GM12801 (cell line): ENCODE measurements around the gene NKX1-1.

Experiments
- TF ChIP-seq, protein P1 (sequence below): IDR thresholded peaks from one replicate; pipeline ENCODE4 v1.5.1; 2011; ENCODE audit warnings: control low read depth; ENCODE audit not compliant: insufficient read length; ENCODE audit errors: extremely low read depth

Gene NKX1-1

DNA sequence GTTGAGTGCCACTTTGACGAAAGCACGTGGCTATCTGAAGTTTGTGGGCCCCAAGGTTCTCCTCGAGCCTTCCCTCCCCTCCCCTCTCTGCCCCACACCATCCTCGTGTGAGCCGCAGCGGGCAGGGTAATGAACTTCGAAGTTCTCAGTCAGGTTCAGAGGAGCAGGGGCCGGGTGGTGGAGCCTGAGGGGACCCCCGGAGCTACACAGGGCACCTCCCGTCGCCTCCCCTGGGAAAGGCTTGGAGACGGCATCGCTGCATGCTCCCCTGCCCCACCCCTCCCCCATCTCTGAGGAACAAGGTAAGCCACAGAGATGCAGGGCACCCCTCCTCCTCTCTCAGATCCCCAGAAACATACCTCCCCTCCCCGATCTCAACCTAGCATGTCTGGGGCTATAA, 2.8 kb upstream of the NKX1-1 start:
- TF ChIP-seq, protein P1, sequence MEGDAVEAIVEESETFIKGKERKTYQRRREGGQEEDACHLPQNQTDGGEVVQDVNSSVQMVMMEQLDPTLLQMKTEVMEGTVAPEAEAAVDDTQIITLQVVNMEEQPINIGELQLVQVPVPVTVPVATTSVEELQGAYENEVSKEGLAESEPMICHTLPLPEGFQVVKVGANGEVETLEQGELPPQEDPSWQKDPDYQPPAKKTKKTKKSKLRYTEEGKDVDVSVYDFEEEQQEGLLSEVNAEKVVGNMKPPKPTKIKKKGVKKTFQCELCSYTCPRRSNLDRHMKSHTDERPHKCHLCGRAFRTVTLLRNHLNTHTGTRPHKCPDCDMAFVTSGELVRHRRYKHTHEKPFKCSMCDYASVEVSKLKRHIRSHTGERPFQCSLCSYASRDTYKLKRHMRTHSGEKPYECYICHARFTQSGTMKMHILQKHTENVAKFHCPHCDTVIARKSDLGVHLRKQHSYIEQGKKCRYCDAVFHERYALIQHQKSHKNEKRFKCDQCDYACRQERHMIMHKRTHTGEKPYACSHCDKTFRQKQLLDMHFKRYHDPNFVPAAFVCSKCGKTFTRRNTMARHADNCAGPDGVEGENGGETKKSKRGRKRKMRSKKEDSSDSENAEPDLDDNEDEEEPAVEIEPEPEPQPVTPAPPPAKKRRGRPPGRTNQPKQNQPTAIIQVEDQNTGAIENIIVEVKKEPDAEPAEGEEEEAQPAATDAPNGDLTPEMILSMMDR = no peak

DNA sequence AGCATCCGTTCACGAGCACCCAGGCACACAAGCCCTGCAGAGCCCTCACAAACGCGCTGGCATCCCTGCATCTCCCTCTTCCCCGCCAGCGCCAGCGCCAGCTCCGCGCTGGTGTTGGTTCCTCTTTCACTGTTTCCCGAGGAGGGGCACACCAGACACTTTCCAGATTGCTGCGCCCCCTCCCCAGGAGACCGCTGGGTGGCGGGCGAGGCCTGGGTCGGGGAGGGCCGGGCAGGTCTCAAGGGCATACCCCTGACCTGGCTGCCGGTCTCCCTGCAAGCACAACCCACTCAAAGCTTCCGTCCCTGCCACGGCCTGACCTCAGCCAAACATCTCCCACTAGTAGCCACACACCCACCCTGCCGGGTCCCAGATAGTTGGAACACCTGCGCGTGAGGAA, 2.2 kb upstream of the NKX1-1 start:
- TF ChIP-seq, protein P1 = no peak

DNA sequence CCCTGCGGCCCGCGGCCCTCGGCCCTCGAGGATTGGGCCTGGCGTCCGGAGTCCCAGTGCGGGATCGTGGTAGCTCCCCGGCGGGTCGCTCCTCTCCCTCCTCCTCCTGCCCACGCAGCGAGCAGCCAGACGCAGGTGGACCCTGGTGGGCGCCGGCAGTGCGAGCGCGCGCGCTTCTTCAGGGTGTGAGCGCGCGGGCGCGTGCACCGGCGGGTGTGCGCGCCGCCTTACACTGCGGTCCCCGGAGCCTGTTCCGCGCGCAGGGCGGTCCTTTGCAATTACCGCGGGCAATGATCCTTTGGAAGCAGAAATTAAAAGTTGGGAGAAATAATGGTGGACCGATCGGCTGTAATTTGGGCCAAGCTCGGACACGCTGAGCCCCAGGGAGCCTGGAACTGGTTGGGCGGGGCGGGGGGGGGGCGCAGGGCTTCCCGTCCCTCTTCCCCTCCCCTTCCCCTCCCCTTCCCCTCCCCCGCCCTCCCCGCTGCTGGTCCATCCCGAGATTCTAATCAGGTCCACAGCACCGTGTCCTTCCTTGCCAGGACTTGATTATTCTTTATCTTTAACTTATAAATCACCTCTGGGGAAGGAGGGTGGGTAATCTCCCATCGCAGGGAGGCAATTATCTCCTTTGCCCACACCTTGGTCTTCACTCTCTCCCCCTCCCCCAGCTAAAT, 1.6 kb upstream of the NKX1-1 start:
- TF ChIP-seq, protein P1 = no peak

DNA sequence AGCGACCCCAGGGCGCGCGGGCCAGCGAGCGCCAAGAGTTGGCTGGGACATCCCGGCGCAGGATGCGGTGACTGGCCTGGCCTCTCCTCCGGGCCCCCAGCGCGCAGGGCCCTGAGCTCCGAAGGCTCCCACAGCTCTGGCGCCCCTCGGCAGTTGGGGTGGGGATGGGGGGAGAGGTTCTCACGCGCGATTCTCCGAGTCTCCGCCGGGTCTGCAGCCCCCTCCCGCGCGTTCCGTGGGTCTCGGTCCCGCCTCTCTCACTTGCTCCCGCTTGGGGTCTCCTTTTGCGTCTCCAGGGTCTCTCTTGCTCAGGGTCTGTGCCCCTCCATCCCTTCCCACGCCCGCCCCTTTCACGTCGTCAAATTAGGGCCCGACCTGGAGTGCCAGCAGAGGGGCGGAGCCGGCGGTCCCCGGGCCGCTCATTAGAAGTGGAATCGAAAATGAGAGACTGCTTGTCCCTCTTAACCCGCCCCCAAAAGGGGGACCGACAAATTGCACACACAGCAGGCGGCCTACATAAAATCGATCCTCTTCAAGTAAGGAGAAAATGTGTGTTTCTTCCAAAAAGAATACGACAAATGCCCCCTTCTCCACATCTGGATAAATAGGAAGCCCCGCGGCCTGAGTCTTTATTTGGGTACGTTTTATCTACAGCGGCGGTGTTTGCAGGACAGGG, 877 bp upstream of the NKX1-1 start:
- TF ChIP-seq, protein P1 = no peak

DNA sequence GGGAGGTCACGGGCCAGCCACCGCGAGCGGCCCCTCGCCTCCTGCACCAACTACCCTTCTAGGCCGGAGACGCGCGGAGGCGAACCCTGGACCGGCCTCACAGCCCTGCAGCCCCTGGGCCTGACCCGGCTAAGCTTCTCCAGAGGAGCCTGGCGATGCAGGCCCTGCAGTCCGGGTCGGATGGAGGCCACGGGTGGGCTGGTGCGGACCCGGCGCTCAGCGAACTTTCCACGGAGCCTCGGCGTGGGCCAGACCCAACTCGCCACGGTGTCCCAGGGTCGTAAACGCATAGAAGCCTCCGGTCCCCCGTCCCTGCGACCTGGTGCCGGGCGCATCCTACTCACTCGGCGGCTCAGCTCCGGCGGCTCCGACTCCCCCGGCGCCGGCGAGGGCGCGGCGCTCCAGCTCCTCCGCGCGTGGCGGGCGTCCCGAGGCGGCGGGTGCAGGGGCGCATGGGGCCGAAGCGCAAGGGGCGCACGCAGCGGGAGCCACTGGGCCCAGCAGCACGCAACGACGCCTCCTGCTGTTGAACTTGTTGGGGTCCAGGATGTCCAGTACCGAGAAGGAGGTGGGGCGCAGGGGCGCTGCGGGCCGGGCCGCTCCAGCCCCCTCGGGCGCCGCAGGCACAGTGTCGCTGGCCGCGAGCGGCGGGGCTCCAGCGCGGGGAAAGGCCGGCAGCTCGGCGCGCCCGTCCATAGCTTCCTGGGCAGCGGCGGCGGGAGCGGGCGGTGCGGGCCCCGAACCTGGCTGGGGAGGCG, 427 bp downstream of the NKX1-1 start:
- TF ChIP-seq, protein P1 = no peak

DNA sequence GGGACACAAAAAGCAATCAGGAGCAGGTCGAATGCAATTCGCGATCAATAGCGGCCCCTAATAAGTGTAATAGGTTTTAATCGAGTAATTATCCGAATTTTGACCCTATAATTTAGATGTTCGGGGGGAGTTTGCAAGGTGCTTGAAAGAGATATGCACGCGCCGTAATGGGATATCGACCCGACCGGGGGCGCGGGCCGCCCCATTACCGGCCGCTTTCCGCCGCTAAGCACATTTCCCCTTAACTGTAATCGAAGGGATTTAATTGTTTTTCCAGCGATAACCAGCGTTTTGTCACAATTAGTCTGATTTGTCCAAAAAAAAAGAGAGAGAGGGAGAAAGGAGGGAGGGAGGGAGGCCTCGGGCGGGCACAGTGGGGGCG, 997 bp downstream of the NKX1-1 start:
- TF ChIP-seq, protein P1 = no peak

DNA sequence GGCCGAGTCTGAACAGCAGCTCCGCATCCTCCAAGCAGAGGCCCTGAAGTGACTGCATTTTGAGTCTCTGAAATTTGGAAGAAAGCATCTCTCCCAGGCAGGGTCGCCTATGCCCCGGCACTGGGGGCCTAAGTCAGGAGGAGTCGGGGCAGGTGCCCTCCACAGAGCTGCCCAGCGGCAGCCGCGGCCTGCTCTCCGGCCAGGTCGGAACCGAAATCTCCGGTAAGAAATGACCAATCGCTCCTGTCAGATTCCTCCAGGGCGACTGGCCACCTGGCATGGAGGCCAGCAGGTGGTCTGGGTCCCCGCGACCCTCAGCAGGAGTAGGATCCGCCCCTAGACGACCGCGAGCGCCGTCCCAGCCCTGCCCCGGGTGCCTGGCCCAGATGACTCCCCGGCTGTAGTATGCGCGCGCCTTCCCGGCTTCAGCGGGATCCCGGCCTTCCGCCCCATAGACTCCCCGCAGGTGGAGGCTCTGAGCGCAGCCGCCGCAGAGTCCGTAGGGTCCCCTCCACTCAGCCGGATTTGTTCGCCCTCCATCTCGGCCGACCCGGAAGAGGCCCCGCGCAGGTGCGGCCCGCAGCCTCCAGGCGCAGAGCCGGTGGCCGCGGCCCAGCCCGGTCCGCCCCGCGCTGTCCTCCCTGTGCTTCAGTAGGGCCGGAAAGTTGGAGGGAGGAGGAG, 1.5 kb downstream of the NKX1-1 start:
- TF ChIP-seq, protein P1 = no peak
